GM21717 (cell line): ENCODE results near the gene TNNC2.
A peak's percentile ranks its signal among the peaks of the same experiment; 100 is the strongest.
"Not testable (repeated sequence)": the region's sequence is repeated elsewhere in the genome, so short reads cannot be mapped to it uniquely, and the experiment has no call there.

Experiments
- ATAC-seq: cut with Tn5 transposase; IDR thresholded peaks from one replicate; pipeline ENCODE4 v1.9.1; 2021; ENCODE audit warnings: mild to moderate bottlenecking, moderate library complexity; ENCODE audit not compliant: unreplicated experiment

TNNC2 gene

DNA sequence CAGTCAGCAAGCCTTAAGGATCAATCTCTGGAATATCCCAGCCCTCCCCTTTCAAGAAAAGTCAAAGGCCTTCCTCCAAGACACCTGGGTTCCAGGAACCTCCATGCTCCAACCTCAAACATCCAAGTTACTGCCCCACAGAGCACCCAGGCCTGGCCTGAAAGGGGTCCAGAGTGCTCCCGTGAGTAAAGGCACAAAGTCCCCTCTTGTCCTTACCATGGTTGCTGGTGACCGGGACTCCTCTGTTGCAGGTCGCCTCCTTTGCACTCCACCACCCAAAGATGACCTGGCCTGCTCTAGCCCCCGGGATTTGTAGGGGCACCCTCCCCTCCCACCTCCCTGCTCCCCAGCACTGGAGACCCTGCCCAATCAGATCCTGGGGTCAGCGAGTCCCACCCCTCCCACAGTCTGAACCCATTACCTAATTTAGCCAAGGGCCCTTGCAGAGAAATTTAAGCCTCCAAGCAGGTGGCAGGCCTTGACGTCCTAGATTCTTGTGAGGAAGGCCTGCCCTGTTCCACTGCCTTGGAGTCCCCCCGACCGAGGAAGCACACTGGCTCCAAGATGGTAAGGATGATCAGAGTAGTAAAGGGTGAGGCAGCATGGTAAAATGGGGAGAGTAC lies at the start of gene TNNC2:
TNNC2 (minus strand) TSS at position 283 of the 623 bp plus-strand sequence; CDS start at position 219, 64 bp downstream.
- no peak for ATAC-seq

DNA sequence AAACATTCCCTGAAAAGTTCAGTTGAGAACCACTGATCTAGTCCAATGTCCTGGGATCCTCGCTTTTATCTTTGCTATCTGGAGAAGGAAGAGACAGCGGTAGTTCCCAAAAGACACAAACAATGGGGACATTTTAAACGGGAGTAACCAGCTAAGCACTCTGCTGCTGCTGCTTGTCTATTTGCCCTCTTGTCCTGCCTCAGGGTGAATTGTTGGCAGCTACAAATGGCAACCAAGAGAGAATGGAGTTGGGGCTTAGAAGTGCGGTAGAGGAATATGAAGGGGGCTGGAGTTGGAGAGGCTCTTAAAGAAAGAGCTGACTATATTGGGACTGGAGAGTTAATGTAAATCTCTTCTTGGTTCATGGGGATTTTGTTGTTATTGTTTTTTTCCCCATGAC lies 47.5 kb upstream of the TNNC2 start:
- ATAC-seq = no peak

DNA sequence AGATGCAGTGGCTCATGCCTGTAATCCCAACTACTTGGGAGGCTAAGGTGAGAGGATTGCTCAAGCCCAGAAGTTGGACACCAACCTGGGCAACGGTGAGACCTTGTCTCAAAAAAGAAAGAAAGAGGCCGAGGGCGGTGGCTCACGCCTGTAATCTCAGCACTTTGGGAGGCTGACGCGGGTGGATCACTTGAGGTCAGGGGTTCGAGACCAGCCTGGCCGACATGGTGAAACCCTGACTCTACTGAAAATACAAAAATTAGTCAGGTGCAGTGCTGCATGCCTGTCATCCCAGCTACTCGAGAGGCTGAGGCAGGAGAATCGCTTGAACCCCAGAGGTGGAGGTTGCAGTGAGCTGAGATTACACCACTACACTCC lies 47.0 kb upstream of the TNNC2 start:
- not testable (repeated sequence) for ATAC-seq

DNA sequence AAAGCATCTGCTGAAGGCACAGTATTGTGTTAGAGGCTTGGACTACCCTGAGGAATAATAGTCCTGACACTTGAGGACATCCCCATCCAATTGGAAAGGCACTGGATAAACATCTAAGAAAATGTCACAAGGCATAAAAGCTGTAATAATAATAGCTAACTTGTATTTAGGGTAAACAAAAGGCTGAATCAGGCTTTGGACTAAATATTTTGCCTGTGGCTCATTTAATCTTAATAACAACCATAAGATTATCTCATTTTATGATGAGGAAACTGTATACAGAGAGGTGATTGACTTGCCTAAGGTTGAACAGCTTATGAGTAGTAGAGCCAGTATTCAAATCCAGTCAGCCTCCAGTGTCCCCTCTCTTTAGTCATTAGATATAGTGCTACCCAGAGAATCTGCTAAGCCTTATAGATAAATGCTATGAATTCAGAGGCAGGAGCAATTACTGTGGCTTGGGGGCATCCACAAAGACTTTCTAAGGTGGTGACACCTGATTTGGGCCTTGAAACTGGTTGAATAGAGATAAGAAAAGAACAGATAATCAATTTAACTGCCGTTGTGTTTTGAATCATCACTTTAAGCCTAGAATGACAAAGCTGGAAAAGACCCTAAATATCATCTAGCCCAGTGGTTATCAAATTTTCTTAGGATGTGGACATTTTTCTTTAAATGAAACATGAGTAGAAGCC lies 46.4 kb upstream of the TNNC2 start:
- no peak for ATAC-seq

DNA sequence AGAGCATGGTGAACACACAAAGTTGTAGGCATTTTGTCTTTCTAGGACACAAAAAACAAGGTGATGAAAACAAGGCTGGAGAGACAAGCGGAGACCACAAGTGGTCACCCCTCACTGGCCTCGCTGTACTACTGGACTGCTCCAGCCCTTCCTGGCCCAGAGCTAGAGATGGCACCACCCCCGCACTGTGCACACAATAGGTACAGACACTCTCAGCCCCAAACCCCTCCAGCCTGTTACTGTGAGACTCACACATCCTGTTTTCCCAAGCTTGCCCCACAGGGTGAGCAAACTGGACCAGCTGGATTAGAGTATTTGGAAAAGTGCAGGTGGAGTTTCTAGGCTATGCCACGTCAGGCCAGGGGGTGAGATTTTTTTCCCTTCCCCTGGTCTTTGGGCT lies 45.5 kb upstream of the TNNC2 start:
- no peak for ATAC-seq

DNA sequence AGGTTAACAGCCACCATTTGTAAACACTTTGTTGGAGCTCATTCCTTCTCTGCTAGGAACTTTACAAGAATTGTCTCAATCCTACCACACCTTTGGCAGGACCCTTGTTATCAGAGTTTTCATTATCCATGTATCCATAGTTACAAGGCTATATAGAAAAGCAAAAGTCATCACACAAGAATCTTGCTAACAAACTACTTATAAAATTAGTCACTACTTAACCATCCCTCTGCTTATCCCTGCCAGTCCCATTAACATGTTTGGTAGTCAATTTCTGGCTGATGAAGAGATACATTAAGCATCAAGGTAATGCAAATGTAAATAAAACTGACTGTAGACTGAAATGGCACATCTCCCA lies 40.7 kb upstream of the TNNC2 start:
- ATAC-seq = no peak

DNA sequence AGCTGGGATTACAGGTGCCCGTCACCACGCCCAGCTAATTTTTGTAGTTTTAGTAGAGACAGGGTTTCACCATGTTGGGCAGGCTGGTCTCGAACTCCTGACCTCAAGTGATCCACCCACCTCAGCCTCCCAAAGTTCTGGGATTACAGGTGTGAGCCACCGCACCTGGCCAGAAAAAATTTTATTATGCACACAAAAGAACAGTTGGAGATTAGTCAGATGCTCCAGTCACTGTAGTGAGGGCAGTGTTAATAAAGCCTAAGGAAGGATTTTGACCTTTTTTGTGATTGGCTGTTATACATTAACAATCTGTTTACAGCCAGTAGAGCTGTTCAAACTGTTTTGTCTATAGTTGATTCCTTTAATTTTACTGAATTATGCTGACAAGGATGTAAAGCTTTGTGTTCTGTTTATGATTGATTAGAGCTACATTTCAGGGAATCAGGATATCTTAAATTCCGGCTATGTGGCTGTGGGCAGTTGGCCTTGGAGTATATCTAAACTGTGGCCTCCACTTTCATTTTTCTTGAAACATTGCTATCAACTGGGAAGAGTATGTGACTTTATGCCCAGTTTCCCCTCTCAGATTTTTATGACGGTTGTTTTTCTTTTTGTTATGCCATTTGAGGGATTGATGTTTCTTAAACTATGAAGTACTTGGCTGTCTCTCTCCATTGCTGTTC lies 40.2 kb upstream of the TNNC2 start:
- no peak for ATAC-seq

DNA sequence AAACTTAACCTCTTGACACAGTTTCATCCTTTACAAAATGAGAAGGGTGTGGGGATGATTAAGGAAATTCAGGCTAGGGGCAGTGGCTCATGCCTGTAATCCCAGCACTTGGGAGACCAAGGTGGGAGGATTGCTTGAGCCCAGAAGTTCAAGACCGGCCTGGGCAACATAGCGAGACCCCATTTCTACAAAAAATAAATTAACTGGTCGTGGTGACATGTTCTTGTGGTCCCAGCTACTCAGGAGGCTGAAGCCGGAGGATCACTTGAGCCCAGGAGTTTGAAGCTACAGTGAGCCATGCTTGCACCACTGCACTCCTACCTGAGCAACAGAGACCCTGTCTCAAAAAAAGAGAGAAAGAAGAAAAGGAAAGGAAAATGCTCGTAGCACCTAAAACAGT lies 39.3 kb upstream of the TNNC2 start:
- no peak for ATAC-seq

DNA sequence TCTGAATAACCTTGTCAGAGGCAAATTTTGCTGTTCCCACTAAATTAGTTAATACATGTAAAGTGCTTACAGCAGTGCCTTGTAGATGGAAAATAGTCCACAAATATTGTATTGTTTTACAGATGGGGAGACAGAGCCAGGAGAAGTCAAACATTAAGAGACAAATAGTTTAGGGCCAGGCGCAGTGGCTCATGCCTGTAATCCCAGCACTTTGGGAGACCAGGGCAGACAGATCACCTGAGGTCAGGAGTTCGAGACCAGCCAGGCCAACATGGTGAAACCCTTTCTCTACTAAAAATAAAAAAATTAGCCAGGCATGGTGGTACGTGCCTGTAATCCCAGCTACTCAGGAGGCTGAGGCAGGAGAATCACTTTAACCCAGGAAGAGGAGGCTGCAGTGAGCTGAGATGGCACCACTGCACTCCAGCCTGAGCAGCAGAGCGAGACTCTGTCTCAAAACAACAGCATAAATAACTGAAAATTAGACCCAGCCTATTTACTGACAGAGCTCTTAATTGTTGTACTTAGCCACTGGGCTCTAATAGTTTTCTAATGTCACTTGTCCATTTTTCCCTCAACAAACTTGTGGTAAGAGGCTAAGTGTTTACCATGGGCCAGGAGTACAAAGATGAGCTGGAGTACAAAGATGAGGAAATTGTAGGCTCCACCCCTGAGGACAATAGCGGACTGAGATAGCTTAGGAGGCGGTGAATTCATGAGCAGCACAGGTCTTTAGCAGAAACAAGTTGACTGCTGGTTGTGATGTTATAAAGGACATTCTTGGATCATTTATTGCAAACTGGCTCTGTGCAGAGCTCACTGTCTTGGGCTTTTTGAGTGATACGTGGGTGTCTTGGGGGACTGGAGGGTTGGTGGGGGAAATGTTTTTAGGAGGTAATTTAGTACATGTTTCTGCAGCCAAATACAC lies 36.7 kb upstream of the TNNC2 start:
- no peak for ATAC-seq

DNA sequence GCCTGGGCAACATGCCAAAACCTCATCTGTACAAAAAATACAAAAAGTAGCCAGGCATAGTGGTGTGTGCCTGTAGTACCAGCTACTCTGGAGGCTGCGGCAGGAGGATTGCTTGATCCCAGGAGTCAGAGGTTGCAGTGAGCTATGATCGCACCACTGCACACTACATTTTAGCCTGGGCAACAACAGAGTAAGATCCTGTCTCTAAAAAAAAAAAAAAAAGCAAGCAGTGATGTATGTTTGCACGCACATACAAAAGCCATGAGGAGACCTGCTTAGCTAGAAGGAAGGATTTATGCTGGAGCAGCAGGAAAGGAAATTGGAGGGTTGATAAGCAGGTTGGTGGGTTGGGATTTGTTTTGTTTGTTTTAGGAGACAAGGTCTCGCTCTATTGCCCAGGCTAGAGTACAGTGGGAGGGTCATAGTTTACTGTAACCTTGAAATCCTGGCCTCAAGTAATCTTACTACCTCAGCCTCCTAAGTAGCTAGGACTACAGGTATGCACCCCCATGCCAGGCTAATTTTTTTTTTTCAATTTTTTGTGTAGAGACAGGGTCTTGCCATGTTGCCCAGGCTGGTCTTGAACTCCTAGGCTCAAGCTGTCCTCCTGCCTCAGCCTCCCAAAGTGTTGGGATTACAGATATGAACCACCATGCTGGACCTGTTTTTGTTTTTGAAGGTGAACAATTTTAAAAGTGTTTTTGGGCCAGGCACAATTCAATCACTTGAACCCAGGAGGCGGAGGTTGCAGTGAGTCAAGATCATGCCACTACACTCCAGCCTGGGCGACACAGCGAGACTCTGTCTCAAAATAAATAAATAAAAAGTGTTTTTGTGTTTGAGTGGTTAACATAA lies 34.3 kb upstream of the TNNC2 start:
- ATAC-seq = no peak

DNA sequence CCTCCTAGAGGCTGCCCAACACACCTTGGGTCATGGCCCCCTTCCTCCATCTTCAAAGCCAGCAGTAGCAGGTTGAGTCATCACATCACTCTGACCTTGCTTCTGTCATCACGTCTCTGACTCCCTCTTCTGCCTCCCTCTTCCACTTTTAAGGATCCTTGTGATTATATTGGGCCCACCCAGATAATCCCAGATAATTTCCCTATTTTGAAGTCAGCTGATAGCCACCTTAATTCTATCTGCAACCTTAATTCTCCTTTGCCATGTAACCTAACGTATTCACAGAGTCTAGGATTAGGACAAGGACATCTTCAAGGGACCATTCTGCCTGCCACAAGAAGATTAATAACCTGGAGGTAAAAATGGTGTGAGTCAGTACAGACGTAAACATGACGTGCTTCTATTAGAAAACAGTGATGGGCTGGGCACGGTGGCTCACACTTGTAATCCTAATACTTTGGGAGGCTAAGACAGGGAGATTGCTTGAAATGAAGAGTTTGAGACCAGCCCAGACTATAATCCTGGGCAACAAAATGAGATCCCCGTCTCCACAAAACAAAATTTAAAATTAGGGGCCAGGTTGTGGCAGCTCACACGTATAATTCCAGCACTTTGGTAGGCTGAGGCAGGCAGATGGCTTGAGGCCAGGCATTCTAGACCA lies 33.6 kb upstream of the TNNC2 start:
- no peak for ATAC-seq

DNA sequence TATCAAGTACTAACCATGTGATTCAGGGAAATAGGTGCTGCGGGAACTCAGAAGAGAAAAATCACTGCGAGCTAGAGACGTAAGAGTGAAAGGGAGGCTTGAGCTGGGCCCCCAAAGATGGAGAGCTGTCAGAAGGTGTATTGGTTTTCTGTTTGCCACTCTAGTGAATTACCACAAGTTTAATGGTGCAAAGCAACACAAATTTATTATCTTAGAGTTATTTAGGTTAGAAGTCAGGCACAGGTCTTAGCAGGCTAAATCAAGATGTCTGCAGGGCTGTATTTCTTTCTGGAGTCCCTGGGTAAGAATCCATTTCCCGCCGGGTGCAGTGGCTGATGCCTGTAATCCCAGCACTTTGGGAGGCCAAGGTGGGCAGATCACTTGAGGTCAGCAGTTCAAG lies 32.8 kb upstream of the TNNC2 start:
- ATAC-seq = no peak

DNA sequence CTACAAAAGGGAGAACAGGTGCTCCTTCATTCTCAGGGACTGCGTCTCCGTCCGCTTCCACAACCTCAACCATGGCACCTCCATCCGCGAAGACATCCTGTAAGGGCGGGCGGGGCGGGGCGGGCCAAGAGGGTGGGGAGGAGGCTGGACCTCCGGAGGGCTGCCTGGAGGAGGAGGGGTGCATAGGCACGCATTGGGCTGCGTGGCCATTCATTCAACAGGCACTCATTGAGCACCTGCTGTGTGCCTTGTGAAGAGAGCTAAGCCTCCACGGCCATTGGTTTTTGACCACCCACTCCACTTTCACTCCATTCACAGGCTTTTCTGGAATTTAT lies 30.7 kb upstream of the TNNC2 start:
- ATAC-seq = peak; percentile 28

DNA sequence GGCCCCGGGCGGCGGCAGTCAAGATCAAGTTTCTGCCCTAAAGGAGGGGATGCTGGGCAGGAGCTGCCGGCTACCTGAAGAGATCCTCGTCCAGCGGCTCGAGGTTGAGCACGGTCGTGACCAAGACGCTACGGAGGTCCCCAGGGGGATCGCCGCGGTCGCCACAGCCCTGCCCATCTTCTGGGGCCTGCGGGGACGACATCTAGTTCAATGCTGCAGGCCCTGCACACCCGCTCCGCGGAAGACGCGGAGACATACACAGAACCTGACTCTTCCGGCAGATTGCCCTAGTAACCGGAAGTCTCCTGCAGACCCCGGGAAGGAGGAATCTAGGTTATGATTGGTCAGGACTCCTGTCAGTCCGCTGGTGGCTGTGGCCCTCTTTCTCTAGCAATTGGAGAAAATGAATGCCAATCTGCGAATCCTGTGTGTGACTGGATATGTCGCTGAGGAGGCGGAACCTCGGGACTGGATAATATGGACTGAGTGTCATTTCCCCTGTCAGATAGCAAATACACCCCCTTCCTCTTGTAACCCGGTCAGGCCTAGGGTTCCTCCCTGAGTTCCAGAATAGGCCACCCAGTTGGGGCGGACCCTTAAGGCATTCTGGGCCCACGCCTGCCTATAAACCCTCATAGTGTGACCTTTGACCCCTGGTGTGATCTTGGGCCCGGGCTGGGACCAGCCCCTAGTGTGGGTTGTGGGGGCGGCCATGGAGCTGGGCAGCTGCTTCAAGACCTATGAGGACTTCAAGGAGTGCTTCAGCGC lies 30.2 kb upstream of the TNNC2 start, which contains the start of the genes ACOT8 and ZSWIM3:
ACOT8 (minus strand) TSS at position 279 of the 768 bp plus-strand sequence; CDS start at position 202, 77 bp downstream.
ZSWIM3 (plus strand) TSS at position 501 of the 768 bp plus-strand sequence; CDS start at position 713, 212 bp downstream.
- peak; percentile 96 for ATAC-seq

DNA sequence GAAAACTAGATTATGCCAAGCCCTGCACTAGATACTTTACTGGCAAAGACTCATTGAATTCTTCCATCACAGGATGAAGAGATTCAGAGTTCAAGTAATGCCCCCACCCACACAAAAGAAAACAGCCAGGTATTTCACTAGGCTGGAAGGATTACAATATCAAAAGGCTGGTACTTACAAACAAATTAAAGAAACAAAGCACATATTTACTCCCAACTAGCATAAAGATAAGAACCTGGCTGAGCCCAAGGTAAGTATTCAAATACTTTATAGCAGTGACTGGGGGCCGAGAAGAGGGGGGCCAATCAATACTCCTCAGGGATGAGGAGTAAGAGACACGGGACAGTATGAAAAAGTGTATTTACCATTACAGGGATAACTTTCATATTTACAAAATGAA lies 26.4 kb upstream of the TNNC2 start:
- ATAC-seq = no peak

DNA sequence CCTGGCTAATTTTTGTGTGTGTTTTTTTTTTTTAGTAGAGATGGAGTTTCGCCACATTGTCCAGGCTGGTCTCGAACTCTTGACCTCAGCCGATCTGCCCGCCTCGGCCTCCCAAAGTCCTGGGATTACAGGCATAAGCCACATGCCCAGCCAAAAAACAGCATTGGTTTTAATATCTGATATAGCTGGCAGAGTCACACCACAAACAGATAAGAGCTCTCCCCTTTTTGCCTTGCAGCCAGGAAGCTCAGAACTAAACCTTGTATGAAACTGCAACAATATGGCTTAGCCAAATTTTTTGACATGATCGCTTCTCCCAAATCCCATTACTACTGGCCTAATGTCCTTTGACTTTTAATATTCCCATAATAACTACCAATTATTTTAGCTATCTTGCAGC lies 25.2 kb upstream of the TNNC2 start:
- ATAC-seq = no peak

DNA sequence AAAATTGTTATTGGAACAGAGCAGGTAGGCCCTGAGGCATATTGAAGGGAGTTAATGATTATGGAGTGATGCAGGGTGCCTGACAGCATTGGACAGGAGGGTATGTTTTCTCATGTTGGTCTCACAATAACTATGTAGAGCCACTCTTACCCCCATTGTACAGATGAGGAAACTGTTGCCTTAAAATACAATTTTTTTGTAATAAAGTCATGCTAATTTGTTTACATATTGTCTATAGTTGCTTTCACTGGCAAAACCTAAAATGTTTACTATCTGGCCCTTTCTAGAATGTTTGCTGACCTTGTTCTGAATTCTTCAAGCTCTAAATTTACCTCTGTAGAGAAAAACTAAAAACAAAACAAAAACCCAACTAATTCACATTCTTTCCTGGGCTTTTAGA lies 24.4 kb upstream of the TNNC2 start:
- ATAC-seq = no peak

DNA sequence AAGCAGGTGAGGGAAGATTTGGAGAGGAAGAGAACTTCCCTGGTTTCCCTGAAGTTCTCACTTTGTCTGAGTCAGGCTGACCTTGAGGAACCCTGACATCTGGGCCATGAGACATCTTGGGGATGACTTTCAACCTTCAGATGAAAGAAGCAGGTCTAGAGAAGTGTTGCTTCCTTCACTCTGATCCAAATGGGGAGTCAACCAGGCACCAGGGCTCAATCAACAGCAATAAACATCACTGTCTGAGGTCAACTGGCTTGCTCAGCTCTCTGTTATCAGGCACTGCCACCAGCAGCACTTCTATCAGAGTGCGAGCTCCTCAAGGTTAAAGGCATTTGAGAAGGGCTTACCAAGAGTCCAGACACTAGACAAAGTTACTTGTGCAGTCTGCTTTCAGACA lies 23.8 kb upstream of the TNNC2 start:
- no peak for ATAC-seq

DNA sequence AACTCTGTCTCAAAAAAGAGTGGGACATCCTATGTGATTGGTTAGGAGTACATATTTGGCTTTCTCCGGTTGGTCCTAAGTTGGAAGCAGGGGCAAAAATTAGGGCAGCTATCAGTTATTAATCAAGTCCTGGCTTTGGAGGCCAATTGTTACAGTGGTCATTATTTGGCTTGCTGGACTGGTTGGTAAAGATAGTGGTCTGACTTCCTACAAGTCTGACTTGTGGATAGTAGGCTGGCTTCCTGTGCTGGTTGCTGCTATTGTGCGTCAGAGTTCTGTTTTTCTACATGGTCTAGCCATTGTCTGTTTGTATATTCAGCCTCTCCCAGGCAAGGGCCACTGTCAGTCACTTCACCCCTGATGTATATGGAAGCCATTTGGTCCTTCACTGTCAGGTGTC lies 23.1 kb upstream of the TNNC2 start:
- no peak for ATAC-seq
